ENCODE results near the gene NEDD4L. TPM values are rescaled to one million over a fixed set of nuclear protein-coding genes. Genes with fewer than 3 reads are reported as not detected.

Gene NEDD4L
- total and polyA plus RNA-seq, 2 experiments from 2014 or later = 36.2 to 72.3 TPM

DNA sequence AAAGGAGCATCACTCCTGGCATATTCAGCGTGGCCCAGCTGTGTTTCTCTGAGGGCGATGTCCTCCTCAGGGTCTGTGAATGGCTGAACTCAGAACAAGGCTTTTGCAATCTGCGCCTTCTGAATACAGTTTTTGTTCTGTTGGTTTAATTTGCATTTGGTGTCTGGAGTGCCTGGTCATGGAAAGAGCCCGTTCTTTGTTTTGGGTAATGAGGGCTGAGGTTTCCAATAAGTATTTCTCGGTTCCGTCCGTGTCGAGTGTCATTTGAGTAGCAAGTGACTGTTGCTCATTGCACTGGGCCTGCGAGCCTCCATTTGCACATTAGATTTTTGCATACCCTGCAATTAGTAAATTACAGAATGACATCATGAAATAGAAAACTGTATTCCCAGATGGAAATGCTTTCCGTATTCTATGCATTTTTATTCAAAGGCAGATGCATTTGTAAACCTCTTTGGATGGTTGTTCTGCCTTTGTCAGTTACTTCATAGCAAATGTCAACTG is 57.3 kb downstream of the NEDD4L start (continued):
- TF ChIP-seq ZNF114 (CRISPR knock-in tag; IDR thresholded peaks at IDR 0.05) = no peak

DNA sequence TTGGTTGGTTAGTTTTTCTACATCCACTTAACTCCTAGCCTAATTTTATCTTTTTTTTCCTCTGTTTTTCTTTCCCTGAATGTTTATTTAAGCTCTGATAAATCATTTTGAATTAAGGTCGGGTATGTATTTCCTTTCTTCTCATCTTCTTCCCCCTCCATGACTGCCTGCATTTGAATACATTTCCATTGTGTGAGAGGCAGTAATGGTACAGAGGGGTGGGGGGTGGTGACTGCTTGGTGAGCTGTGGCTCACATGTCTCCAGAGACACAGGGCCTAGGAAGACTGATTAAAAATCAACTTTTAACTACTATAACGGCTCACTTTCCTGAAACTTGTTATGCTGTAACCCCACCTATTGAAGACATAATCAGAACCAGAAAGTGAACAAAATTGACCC is 58.0 kb downstream of the NEDD4L start:
- Mint-ChIP-seq H3K9me3 (no peaks in the 10 kb centered on the region), H3K27ac (peak overlapping the region; percentile 78), H3K4me3 (no peak overlapping the region), H3K27me3 (ENCODE audit: insufficient read depth, low read depth, poor library complexity) (peaks cover 5% of the 10 kb centered on the region), H3K36me3 (ENCODE audit: low read depth) (no peaks in the 10 kb centered on the region), H3K4me1 (peaks cover 71% of the 10 kb centered on the region)
- H3K9me2 ChIP-seq (ENCODE audit: insufficient read depth) = no peaks in the 10 kb centered on the region
- peaks cover 78% of the 10 kb centered on the region for H3K4me1 ChIP-seq (ENCODE audit: insufficient read depth)
- ATAC-seq (peak; percentile 73), DNase-seq (ENCODE audit: low spot score) (no peak)
- TF ChIP-seq ZNF114 (CRISPR knock-in tag; IDR thresholded peaks at IDR 0.05) (no peak), JUNB (IDR thresholded peaks at IDR 0.05; ENCODE audit: unreplicated experiment) (no peak), NANOG (IDR thresholded peaks at IDR 0.05; ENCODE audit: borderline replicate concordance) (no peak), ZNF331 (CRISPR knock-in tag; IDR thresholded peaks at IDR 0.05; ENCODE audit: low read depth) (no peak), EZH2 (IDR thresholded peaks at IDR 0.05; ENCODE audit: low read depth, unreplicated experiment) (no peak), CREB1 (CRISPR knock-in tag; IDR thresholded peaks at IDR 0.05; ENCODE audit: low read depth) (no peak), STAT1 (IDR thresholded peaks at IDR 0.05; ENCODE audit: unreplicated experiment) (no peak)
- TF ChIP-seq, protein P1, sequence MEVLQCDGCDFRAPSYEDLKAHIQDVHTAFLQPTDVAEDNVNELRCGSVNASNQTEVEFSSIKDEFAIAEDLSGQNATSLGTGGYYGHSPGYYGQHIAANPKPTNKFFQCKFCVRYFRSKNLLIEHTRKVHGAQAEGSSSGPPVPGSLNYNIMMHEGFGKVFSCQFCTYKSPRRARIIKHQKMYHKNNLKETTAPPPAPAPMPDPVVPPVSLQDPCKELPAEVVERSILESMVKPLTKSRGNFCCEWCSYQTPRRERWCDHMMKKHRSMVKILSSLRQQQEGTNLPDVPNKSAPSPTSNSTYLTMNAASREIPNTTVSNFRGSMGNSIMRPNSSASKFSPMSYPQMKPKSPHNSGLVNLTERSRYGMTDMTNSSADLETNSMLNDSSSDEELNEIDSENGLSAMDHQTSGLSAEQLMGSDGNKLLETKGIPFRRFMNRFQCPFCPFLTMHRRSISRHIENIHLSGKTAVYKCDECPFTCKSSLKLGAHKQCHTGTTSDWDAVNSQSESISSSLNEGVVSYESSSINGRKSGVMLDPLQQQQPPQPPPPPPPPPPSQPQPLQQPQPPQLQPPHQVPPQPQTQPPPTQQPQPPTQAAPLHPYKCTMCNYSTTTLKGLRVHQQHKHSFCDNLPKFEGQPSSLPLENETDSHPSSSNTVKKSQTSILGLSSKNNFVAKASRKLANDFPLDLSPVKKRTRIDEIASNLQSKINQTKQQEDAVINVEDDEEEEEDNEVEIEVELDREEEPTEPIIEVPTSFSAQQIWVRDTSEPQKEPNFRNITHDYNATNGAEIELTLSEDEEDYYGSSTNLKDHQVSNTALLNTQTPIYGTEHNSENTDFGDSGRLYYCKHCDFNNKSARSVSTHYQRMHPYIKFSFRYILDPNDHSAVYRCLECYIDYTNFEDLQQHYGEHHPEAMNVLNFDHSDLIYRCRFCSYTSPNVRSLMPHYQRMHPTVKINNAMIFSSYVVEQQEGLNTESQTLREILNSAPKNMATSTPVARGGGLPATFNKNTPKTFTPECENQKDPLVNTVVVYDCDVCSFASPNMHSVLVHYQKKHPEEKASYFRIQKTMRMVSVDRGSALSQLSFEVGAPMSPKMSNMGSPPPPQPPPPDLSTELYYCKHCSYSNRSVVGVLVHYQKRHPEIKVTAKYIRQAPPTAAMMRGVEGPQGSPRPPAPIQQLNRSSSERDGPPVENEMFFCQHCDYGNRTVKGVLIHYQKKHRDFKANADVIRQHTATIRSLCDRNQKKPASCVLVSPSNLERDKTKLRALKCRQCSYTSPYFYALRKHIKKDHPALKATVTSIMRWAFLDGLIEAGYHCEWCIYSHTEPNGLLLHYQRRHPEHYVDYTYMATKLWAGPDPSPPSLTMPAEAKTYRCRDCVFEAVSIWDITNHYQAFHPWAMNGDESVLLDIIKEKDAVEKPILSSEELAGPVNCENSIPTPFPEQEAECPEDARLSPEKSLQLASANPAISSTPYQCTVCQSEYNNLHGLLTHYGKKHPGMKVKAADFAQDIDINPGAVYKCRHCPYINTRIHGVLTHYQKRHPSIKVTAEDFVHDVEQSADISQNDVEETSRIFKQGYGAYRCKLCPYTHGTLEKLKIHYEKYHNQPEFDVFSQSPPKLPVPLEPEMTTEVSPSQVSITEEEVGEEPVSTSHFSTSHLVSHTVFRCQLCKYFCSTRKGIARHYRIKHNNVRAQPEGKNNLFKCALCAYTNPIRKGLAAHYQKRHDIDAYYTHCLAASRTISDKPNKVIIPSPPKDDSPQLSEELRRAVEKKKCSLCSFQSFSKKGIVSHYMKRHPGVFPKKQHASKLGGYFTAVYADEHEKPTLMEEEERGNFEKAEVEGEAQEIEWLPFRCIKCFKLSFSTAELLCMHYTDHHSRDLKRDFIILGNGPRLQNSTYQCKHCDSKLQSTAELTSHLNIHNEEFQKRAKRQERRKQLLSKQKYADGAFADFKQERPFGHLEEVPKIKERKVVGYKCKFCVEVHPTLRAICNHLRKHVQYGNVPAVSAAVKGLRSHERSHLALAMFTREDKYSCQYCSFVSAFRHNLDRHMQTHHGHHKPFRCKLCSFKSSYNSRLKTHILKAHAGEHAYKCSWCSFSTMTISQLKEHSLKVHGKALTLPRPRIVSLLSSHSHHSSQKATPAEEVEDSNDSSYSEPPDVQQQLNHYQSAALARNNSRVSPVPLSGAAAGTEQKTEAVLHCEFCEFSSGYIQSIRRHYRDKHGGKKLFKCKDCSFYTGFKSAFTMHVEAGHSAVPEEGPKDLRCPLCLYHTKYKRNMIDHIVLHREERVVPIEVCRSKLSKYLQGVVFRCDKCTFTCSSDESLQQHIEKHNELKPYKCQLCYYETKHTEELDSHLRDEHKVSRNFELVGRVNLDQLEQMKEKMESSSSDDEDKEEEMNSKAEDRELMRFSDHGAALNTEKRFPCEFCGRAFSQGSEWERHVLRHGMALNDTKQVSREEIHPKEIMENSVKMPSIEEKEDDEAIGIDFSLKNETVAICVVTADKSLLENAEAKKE (CRISPR knock-in tag; IDR thresholded peaks at IDR 0.05) = no peak
- TF ChIP-seq, protein P2, sequence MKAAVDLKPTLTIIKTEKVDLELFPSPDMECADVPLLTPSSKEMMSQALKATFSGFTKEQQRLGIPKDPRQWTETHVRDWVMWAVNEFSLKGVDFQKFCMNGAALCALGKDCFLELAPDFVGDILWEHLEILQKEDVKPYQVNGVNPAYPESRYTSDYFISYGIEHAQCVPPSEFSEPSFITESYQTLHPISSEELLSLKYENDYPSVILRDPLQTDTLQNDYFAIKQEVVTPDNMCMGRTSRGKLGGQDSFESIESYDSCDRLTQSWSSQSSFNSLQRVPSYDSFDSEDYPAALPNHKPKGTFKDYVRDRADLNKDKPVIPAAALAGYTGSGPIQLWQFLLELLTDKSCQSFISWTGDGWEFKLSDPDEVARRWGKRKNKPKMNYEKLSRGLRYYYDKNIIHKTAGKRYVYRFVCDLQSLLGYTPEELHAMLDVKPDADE (IDR thresholded peaks at IDR 0.05) = no peak
- TF ChIP-seq, protein P3, sequence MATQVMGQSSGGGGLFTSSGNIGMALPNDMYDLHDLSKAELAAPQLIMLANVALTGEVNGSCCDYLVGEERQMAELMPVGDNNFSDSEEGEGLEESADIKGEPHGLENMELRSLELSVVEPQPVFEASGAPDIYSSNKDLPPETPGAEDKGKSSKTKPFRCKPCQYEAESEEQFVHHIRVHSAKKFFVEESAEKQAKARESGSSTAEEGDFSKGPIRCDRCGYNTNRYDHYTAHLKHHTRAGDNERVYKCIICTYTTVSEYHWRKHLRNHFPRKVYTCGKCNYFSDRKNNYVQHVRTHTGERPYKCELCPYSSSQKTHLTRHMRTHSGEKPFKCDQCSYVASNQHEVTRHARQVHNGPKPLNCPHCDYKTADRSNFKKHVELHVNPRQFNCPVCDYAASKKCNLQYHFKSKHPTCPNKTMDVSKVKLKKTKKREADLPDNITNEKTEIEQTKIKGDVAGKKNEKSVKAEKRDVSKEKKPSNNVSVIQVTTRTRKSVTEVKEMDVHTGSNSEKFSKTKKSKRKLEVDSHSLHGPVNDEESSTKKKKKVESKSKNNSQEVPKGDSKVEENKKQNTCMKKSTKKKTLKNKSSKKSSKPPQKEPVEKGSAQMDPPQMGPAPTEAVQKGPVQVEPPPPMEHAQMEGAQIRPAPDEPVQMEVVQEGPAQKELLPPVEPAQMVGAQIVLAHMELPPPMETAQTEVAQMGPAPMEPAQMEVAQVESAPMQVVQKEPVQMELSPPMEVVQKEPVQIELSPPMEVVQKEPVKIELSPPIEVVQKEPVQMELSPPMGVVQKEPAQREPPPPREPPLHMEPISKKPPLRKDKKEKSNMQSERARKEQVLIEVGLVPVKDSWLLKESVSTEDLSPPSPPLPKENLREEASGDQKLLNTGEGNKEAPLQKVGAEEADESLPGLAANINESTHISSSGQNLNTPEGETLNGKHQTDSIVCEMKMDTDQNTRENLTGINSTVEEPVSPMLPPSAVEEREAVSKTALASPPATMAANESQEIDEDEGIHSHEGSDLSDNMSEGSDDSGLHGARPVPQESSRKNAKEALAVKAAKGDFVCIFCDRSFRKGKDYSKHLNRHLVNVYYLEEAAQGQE (IDR thresholded peaks at IDR 0.05; ENCODE audit: unreplicated experiment) = no peak
- TF ChIP-seq, protein P4, sequence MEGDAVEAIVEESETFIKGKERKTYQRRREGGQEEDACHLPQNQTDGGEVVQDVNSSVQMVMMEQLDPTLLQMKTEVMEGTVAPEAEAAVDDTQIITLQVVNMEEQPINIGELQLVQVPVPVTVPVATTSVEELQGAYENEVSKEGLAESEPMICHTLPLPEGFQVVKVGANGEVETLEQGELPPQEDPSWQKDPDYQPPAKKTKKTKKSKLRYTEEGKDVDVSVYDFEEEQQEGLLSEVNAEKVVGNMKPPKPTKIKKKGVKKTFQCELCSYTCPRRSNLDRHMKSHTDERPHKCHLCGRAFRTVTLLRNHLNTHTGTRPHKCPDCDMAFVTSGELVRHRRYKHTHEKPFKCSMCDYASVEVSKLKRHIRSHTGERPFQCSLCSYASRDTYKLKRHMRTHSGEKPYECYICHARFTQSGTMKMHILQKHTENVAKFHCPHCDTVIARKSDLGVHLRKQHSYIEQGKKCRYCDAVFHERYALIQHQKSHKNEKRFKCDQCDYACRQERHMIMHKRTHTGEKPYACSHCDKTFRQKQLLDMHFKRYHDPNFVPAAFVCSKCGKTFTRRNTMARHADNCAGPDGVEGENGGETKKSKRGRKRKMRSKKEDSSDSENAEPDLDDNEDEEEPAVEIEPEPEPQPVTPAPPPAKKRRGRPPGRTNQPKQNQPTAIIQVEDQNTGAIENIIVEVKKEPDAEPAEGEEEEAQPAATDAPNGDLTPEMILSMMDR (conservative IDR thresholded peaks at IDR 0.05; ENCODE audit: low read depth in 2 of 2) = no peak
- H4K20me1 ChIP-seq (replicated peaks; ENCODE audit: insufficient read depth) = peaks cover 6% of the 10 kb centered on the region; the same call in 1 of the 2 replicates
- H3K79me2 ChIP-seq (replicated peaks; ENCODE audit: insufficient read depth) = peaks cover 97% of the 10 kb centered on the region
- no peaks in the 10 kb centered on the region for H3K36me3 ChIP-seq (ENCODE audit: insufficient read depth)
- peak overlapping the region; percentile 50 for H3K4me2 ChIP-seq
- no peak overlapping the region for H3K27ac ChIP-seq (ENCODE audit: low read depth)
- peak overlapping the region; percentile 21; the same call in 1 of the 2 replicates for H3K4me3 ChIP-seq
- no peak overlapping the region for H2AFZ ChIP-seq
- no peaks in the 10 kb centered on the region for H3K27me3 ChIP-seq (ENCODE audit: insufficient read depth)
- H3F3A ChIP-seq (replicated peaks; ENCODE audit: low read depth) = 0 out of 2 replicates have a peak, but pooled peaks cover 4% of the 10 kb centered on the region
